ENCODE results near the gene TRPM4.

TRPM4 gene

GRCh38 chr19:49157445-49158224, at the start of gene TRPM4:
Gene TRPM4 (plus strand): TSS chr19:49157792. CDS start chr19:49157867, 75 bp downstream.
- H3K9me3 ChIP-seq (ENCODE audit: insufficient read depth, low read depth, low read length) = no peaks in the 10 kb centered on the region
- peak within 1 kb of the TSS; percentile 86 for H3K4me3 ChIP-seq (ENCODE audit: low read length)
- H3K4me1 ChIP-seq (ENCODE audit: insufficient read depth, low read length) = peaks cover 4% of the 10 kb centered on the region; the same call in 1 of the 2 replicates
- H3K9ac ChIP-seq (ENCODE audit: low read depth, low read length) = peak within 1 kb of the TSS; percentile 59; the same call in 1 of the 2 replicates
- H3K36me3 ChIP-seq (ENCODE audit: insufficient read depth, low read depth, low read length) = no peaks in the 10 kb centered on the region
- no peak within 1 kb of the TSS for H3K27ac ChIP-seq (ENCODE audit: low read length)
- peaks cover 45% of the 10 kb centered on the region for H3K27me3 ChIP-seq (ENCODE audit: insufficient read depth, low read length)

GRCh38 chr19:49109051-49109450, 48.5 kb upstream of the TRPM4 start:
- Histone ChIP-seq H3K4me3 (ENCODE audit: low read length) (no peak overlapping the region), H3K27me3 (ENCODE audit: insufficient read depth, low read length) (no peaks in the 10 kb centered on the region), H3K4me1 (ENCODE audit: insufficient read depth, low read length) (no peaks in the 10 kb centered on the region), H3K36me3 (ENCODE audit: insufficient read depth, low read depth, low read length) (peaks cover 59% of the 10 kb centered on the region), H3K9me3 (ENCODE audit: insufficient read depth, low read depth, low read length) (no peaks in the 10 kb centered on the region), H3K9ac (ENCODE audit: low read depth, low read length) (no peak overlapping the region), H3K27ac (ENCODE audit: low read length) (no peak overlapping the region)

- H3K9me3 ChIP-seq (ENCODE audit: insufficient read depth, low read depth, low read length) = no peaks in the 10 kb centered on the region
- H3K27me3 ChIP-seq (ENCODE audit: insufficient read depth, low read length) = no peaks in the 10 kb centered on the region; the same call in 1 of the 2 replicates
- no peak overlapping the region for H3K4me3 ChIP-seq (ENCODE audit: low read length)
- no peak overlapping the region for H3K9ac ChIP-seq (ENCODE audit: low read depth, low read length)
- H3K36me3 ChIP-seq (ENCODE audit: insufficient read depth, low read depth, low read length) = peaks cover 53% of the 10 kb centered on the region
- H3K27ac ChIP-seq (ENCODE audit: low read length) = no peak overlapping the region
- H3K4me1 ChIP-seq (ENCODE audit: insufficient read depth, low read length) = no peaks in the 10 kb centered on the region
These were observed 47.9 kb upstream of the TRPM4 start for GRCh38 chr19:49109569-49110233.

- peaks cover 44% of the 10 kb centered on the region for H3K36me3 ChIP-seq (ENCODE audit: insufficient read depth, low read depth, low read length)
- H3K9ac ChIP-seq (ENCODE audit: low read depth, low read length) = no peak overlapping the region
- peaks cover 6% of the 10 kb centered on the region for H3K27me3 ChIP-seq (ENCODE audit: insufficient read depth, low read length)
These were observed 47.0 kb upstream of the TRPM4 start for GRCh38 chr19:49110567-49110966.

GRCh38 chr19:49111218-49111998, 46.2 kb upstream of the TRPM4 start:
- peaks cover 12% of the 10 kb centered on the region for H3K27me3 ChIP-seq (ENCODE audit: insufficient read depth, low read length)
- peaks cover 36% of the 10 kb centered on the region for H3K36me3 ChIP-seq (ENCODE audit: insufficient read depth, low read depth, low read length)
- no peaks in the 10 kb centered on the region for H3K9me3 ChIP-seq (ENCODE audit: insufficient read depth, low read depth, low read length)
- H3K9ac ChIP-seq (ENCODE audit: low read depth, low read length) = no peak overlapping the region
- H3K27ac ChIP-seq (ENCODE audit: low read length) = no peak overlapping the region
- H3K4me3 ChIP-seq (ENCODE audit: low read length) = no peak overlapping the region
- no peaks in the 10 kb centered on the region for H3K4me1 ChIP-seq (ENCODE audit: insufficient read depth, low read length)

More at GRCh38 chr19:49110567-49110966, 47.0 kb upstream of the TRPM4 start:
- no peak overlapping the region for H3K4me3 ChIP-seq (ENCODE audit: low read length)
- H3K27ac ChIP-seq (ENCODE audit: low read length) = no peak overlapping the region
- H3K9me3 ChIP-seq (ENCODE audit: insufficient read depth, low read depth, low read length) = no peaks in the 10 kb centered on the region
- no peaks in the 10 kb centered on the region for H3K4me1 ChIP-seq (ENCODE audit: insufficient read depth, low read length)

GRCh38 chr19:49113762-49114629, 43.6 kb upstream of the TRPM4 start, which contains the start of gene LIN7B:
Gene LIN7B (plus strand): TSS chr19:49114370. CDS start chr19:49114405, 35 bp downstream.
- Histone ChIP-seq H3K27ac (ENCODE audit: low read length) (no peak within 1 kb of the TSS), H3K9ac (ENCODE audit: low read depth, low read length) (no peak within 1 kb of the TSS), H3K4me1 (ENCODE audit: insufficient read depth, low read length) (peaks cover 4% of the 10 kb centered on the region; the same call in 1 of the 2 replicates), H3K36me3 (ENCODE audit: insufficient read depth, low read depth, low read length) (peaks cover 10% of the 10 kb centered on the region), H3K27me3 (ENCODE audit: insufficient read depth, low read length) (peaks cover 13% of the 10 kb centered on the region), H3K4me3 (ENCODE audit: low read length) (peak within 1 kb of the TSS; percentile 70), H3K9me3 (ENCODE audit: insufficient read depth, low read depth, low read length) (no peaks in the 10 kb centered on the region)

GRCh38 chr19:49114630-49115363, 42.8 kb upstream of the TRPM4 start:
- H3K9ac ChIP-seq (ENCODE audit: low read depth, low read length) = no peak overlapping the region
- H3K4me3 ChIP-seq (ENCODE audit: low read length) = peak overlapping the region; percentile 70
- peaks cover 17% of the 10 kb centered on the region for H3K27me3 ChIP-seq (ENCODE audit: insufficient read depth, low read length)
- no peaks in the 10 kb centered on the region for H3K9me3 ChIP-seq (ENCODE audit: insufficient read depth, low read depth, low read length)
- H3K36me3 ChIP-seq (ENCODE audit: insufficient read depth, low read depth, low read length) = 0 out of 2 replicates have a peak, but pooled peaks cover 2% of the 10 kb centered on the region
- H3K27ac ChIP-seq (ENCODE audit: low read length) = no peak overlapping the region
- peaks cover 4% of the 10 kb centered on the region; the same call in 1 of the 2 replicates for H3K4me1 ChIP-seq (ENCODE audit: insufficient read depth, low read length)

- Histone ChIP-seq H3K36me3 (ENCODE audit: insufficient read depth, low read depth, low read length) (no peaks in the 10 kb centered on the region), H3K9ac (ENCODE audit: low read depth, low read length) (no peak overlapping the region), H3K4me1 (ENCODE audit: insufficient read depth, low read length) (peaks cover 4% of the 10 kb centered on the region; the same call in 1 of the 2 replicates), H3K9me3 (ENCODE audit: insufficient read depth, low read depth, low read length) (no peaks in the 10 kb centered on the region), H3K4me3 (ENCODE audit: low read length) (no peak overlapping the region), H3K27ac (ENCODE audit: low read length) (no peak overlapping the region), H3K27me3 (ENCODE audit: insufficient read depth, low read length) (peaks cover 35% of the 10 kb centered on the region)
These were observed 41.0 kb upstream of the TRPM4 start for GRCh38 chr19:49116544-49116943.

- Histone ChIP-seq H3K27ac (ENCODE audit: low read length) (no peak overlapping the region), H3K36me3 (ENCODE audit: insufficient read depth, low read depth, low read length) (no peaks in the 10 kb centered on the region), H3K4me1 (ENCODE audit: insufficient read depth, low read length) (peaks cover 4% of the 10 kb centered on the region; the same call in 1 of the 2 replicates), H3K4me3 (ENCODE audit: low read length) (peak overlapping the region; percentile 80), H3K27me3 (ENCODE audit: insufficient read depth, low read length) (peaks cover 44% of the 10 kb centered on the region), H3K9me3 (ENCODE audit: insufficient read depth, low read depth, low read length) (no peaks in the 10 kb centered on the region), H3K9ac (ENCODE audit: low read depth, low read length) (peak overlapping the region; percentile 89; the same call in 1 of the 2 replicates)
These were observed 39.7 kb upstream of the TRPM4 start for GRCh38 chr19:49117677-49118564.

Measured in iPS-20b (cell line).